Ishikawa (cell line): ENCODE measurements around the gene HSD11B2.

Experiments
- EP300 ChIP-seq: IDR thresholded peaks from 2 replicates; pipeline ENCODE4 v1.6.1; 2012; ENCODE audit warnings: borderline replicate concordance
- RAD21 ChIP-seq: IDR thresholded peaks from 2 replicates; pipeline ENCODE4 v1.6.1; 2012; ENCODE audit warnings: low read depth
- REST ChIP-seq: IDR thresholded peaks from 2 replicates; pipeline ENCODE4 v1.6.1; 2012; ENCODE audit warnings: low read depth, mild to moderate bottlenecking
- TAF1 ChIP-seq: IDR thresholded peaks from 2 replicates; pipeline ENCODE4 v1.6.1; 2012; ENCODE audit warnings: low read depth, mild to moderate bottlenecking
- TEAD4 ChIP-seq: IDR thresholded peaks from 2 replicates; pipeline ENCODE4 v1.6.1; 2012
- USF1 ChIP-seq: IDR thresholded peaks from 2 replicates; pipeline ENCODE4 v1.6.1; 2012
- YY1 ChIP-seq: IDR thresholded peaks from 2 replicates; pipeline ENCODE4 v1.6.1; 2012; ENCODE audit warnings: low read depth
- TF ChIP-seq, protein P1 (sequence below): IDR thresholded peaks from 2 replicates; pipeline ENCODE4 v1.6.1; 2012

DNA sequence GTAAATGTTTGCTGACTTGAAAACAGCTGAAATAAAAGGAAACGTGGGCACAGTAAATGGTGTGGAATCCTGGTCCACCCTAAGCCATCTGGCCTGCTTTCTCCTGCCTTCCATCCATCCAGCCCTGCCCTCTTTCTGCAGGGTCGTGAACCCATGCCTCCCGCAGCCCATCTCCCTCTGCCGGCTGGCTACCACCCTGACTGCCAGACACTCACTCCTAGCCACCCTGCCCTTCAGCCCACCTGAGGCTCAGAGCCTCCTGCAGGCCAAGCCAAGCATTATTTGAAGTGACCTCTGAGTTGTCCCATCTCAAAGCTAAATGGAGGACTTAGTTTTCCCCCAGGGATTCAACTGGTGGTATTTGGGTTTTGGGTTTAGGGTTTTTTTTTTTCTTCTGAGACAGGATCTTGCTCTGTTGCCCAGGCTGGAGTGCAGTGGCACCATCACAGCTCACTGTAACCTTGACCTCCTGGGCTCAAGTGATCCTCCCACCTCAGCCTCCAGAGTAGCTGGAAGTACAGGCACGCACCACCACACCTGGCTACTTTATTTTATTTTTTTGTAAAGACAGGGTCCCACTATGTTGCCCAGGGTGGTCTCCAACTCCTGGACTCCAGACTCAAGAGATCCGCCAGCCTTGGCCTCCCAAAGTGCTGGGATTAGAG, 23.0 kb upstream of the HSD11B2 start:
- TF ChIP-seq REST (no peak), RAD21 (no peak), EP300 (no peak), TAF1 (no peak), TEAD4 (no peak), USF1 (no peak), YY1 (no peak)
- TF ChIP-seq, protein P1, sequence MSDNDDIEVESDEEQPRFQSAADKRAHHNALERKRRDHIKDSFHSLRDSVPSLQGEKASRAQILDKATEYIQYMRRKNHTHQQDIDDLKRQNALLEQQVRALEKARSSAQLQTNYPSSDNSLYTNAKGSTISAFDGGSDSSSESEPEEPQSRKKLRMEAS, result no peak
